NCI-H345 treated with DMSO at 0.1 percent for 48 hours (cell line): Measurements from ENCODE around the gene GTPBP1.
A peak's percentile ranks its signal among the peaks of the same experiment; 100 is the strongest.

Source experiments
- DNase-seq: peaks from one replicate; lab custom pipeline; 2025; ENCODE audit not compliant: unreplicated experiment; lab: John Stamatoyannopoulos, UW

Gene GTPBP1

GRCh38 chr22:38724926-38725571 is 19.3 kb downstream of the GTPBP1 start:
- no peak for DNase-seq

- no peak for DNase-seq
Observed at GRCh38 chr22:38725900-38726655, 20.3 kb downstream of the GTPBP1 start.

- DNase-seq: no peak
Observed at GRCh38 chr22:38727123-38727522, 21.4 kb downstream of the GTPBP1 start.

GRCh38 chr22:38727530-38728451 is 22.0 kb downstream of the GTPBP1 start:
- no peak for DNase-seq

GRCh38 chr22:38728871-38729796 is 23.4 kb downstream of the GTPBP1 start:
- no peak for DNase-seq

GRCh38 chr22:38729946-38730345 is 24.2 kb downstream of the GTPBP1 start:
- no peak for DNase-seq

GRCh38 chr22:38730411-38730871 is 24.7 kb downstream of the GTPBP1 start:
- DNase-seq: no peak

- no peak for DNase-seq
Observed at GRCh38 chr22:38731703-38732161, 26.0 kb downstream of the GTPBP1 start.

- peak; percentile 32 for DNase-seq
Observed at GRCh38 chr22:38732251-38732815, 26.6 kb downstream of the GTPBP1 start.

- no peak for DNase-seq
Observed at GRCh38 chr22:38733329-38733723, 27.6 kb downstream of the GTPBP1 start.

GRCh38 chr22:38733724-38734381 is 28.1 kb downstream of the GTPBP1 start:
- DNase-seq: peak; percentile 40

- DNase-seq: no peak
Observed at GRCh38 chr22:38734421-38735100, 28.8 kb downstream of the GTPBP1 start.

GRCh38 chr22:38735126-38735464 is 29.4 kb downstream of the GTPBP1 start:
- no peak for DNase-seq

- DNase-seq: no peak
Observed at GRCh38 chr22:38735465-38736256, 29.9 kb downstream of the GTPBP1 start.

GRCh38 chr22:38736257-38736570 is 30.5 kb downstream of the GTPBP1 start:
- no peak for DNase-seq

- no peak for DNase-seq
Observed at GRCh38 chr22:38737302-38738060, 31.7 kb downstream of the GTPBP1 start.

- no peak for DNase-seq
Observed at GRCh38 chr22:38738475-38739070, 32.8 kb downstream of the GTPBP1 start.
